Measurements from ENCODE around the gene PNMA6A. TPM values are rescaled to one million over a fixed set of nuclear protein-coding genes. Genes with fewer than 3 reads are reported as not detected.
"Not testable (repeated sequence)": the region's sequence is repeated elsewhere in the genome, so short reads cannot be mapped to it uniquely, and the experiment has no call there.

The PNMA6A gene
- total RNA-seq, 8 experiments from 2014 or later, result 2.0 to 11.0 (median 8.3) TPM

DNA sequence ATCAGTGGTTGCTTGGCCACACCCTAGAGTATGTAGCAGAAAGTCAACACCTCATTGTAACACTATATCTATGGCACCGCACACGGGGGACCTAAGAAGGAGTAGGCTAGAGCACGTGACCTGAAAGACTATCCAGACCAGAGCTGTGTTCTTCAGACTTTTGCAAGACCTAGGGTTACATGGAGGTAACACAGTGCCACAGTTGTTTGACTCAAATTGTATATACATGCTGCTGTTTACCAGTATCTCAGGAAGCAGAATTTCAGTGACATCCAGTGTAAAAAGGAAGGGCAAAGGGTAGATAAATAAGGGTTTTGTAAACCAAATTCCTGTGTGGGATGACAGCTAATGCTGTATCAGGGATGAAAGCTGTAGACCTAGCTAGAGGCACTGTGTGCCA, 30.2 kb downstream of the PNMA6A start:
- WGBS, 10 experiments, result 17 to 67% (median 66%) methylated on average over 1 to 3 of the region's 3 CpGs; no CpG with 5 or more reads in 7 of the 10 experiments
- in situ Hi-C loops (cut with MboI; ENCODE audit: low pct_unique_long_range_greater_than_20kb in 2 of 9, low sequenced_read_pairs in 9 of 9, unreplicated experiment in 9 of 9), result no loop called here
- no peak for ATAC-seq (replicated peaks in 6 of 8)
- Histone ChIP-seq H3K27ac (no peak overlapping the region), H3K4me1 (replicated peaks in 1 of 2) (no peaks in the 10 kb centered on the region), H3K4me3 (no peak overlapping the region)

DNA sequence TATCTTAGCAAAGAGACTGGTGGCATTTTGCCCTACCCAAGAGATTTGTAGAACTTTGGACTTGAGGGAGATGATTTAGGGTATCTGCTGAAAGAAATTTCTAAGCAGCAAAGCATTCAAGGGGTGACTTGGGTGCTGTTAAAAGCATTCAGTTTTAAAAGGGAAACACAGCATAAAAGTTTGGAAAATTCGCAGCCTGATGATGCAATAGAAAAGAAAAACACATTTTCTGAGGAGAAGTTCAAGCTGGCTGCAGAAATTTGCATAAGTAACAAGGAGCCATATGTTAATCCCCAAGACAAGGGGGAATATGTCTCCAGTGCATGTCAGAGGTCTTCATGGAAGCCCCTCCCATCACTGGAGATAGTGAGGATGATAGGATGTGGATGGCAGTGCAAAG, 32.7 kb downstream of the PNMA6A start:
- H3K27ac ChIP-seq; H3K4me3 ChIP-seq; in situ Hi-C loops (cut with MboI; ENCODE audit: low pct_unique_long_range_greater_than_20kb in 2 of 9, low sequenced_read_pairs in 9 of 9, unreplicated experiment in 9 of 9); H3K4me1 ChIP-seq (replicated peaks in 1 of 2); ATAC-seq (replicated peaks in 6 of 8): not testable (repeated sequence)
- 0 to 100% (median 30%) methylated on average over 1 of the region's 1 CpG; no CpG with 5 or more reads in 5 of the 10 experiments for WGBS, 10 experiments

DNA sequence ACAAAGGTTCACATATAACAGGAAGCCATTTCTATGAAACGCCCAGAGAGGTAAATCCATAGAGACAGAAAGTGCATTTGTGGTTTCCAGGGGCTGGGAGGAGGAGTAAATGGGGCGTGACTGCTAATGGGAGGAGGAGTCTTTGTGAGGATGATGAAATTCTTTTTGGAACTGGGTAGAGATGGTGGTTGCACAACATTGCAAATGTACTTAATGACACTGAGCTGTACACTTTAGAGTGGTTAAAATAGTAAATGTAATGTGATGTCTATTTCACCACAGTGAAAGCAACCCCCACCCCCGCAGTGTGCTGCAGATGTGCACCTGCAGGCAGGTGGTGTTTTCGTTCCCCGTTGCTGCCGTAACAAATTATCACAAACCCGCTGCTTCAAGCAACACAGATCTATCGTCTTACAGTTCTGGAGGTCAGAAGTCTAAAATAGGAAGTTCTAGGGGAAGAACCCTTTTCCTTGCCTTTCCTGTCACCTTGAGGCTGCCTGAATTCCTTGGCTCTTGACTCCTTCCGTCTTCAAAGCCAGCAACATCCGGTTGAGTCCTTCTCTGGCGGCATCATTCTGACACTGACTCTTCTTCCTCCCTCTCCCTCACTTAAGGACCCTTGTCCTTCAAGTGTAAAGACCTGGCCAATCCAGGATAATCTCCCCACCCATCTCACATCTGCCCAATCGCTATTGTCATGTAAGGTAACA, 34.0 kb downstream of the PNMA6A start:
- H3K4me1 ChIP-seq (replicated peaks in 1 of 2); H3K27ac ChIP-seq; in situ Hi-C loops (cut with MboI; ENCODE audit: low pct_unique_long_range_greater_than_20kb in 2 of 9, low sequenced_read_pairs in 9 of 9, unreplicated experiment in 9 of 9); H3K4me3 ChIP-seq: not testable (repeated sequence)
- ATAC-seq (replicated peaks in 6 of 8), result peak in 3 of 8 experiments; percentile 73 to 99 (median 98)
- no CpG with 5 or more reads among the region's 12 CpGs for WGBS, 10 experiments

DNA sequence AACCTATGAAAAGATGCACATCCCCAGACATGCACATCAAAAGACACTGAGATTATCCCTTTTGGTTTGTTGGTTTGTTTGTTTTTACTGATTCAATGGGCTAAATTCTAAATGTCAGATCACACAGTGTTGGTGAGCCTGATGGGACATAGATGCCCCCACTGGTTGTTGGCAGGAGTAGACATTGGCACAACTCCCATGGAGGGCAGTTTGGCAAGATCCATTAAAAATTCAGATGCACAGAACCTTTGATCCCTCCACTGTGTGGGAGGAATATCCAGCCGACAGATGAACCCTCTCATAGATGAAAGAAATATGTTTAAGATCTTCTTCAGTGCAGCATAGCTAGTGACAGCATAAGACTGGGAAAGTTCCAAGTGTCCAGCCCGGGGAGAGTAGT, 38.5 kb downstream of the PNMA6A start:
- in situ Hi-C loops (cut with MboI; ENCODE audit: low pct_unique_long_range_greater_than_20kb in 2 of 9, low sequenced_read_pairs in 9 of 9, unreplicated experiment in 9 of 9); H3K4me1 ChIP-seq (replicated peaks in 1 of 2); ATAC-seq (replicated peaks in 6 of 8); H3K27ac ChIP-seq; H3K4me3 ChIP-seq: not testable (repeated sequence)
- no CpG with 5 or more reads among the region's 2 CpGs for WGBS, 10 experiments

DNA sequence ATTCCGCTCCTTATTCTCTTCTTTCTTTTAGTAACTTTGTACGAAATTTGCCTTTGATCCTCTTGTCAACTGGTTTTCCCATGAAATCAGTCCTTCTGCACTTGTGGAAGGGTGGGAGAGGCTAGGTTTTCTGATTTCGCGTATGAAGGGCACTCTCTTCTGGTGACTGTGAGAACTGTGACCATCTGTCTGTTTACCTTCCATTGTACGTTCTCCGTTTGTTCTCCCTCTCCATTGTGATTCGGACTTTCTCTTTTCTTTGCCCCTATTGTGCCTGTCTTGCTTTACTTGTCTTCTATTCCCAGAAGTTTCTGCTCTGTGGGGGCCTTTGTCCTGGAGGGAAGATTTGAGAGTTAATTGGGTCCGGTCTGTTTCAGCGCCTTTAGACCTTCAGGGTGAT, 41.6 kb downstream of the PNMA6A start:
- ATAC-seq (replicated peaks in 6 of 8); H3K4me3 ChIP-seq; H3K4me1 ChIP-seq (replicated peaks in 1 of 2); in situ Hi-C loops (cut with MboI; ENCODE audit: low pct_unique_long_range_greater_than_20kb in 2 of 9, low sequenced_read_pairs in 9 of 9, unreplicated experiment in 9 of 9); H3K27ac ChIP-seq: not testable (repeated sequence)
- no CpG with 5 or more reads among the region's 9 CpGs for WGBS, 10 experiments

DNA sequence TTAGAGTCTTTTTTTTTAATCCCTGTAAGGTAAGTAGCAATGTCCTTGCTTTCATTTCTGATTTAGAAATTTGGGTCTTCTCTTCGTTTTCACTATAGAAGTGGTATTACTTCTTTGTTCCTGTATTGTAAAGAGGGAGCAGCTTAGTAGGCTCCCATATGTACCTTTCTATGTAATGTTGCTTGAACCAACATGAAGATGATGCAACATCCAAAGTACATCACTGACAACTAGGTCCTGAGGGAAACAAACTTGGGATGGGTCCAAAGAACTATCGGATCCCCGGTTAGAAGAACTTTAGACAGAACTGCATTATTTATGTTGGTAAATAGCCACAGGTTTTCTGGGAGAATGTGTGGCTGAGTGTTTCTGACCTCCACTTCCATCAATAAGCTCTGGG, 45.5 kb downstream of the PNMA6A start:
- H3K4me3 ChIP-seq; H3K27ac ChIP-seq; H3K4me1 ChIP-seq (replicated peaks in 1 of 2); in situ Hi-C loops (cut with MboI; ENCODE audit: low pct_unique_long_range_greater_than_20kb in 2 of 9, low sequenced_read_pairs in 9 of 9, unreplicated experiment in 9 of 9); ATAC-seq (replicated peaks in 6 of 8): not testable (repeated sequence)
- no CpG with 5 or more reads among the region's 3 CpGs for whole genome bisulfite sequencing, 10 experiments

DNA sequence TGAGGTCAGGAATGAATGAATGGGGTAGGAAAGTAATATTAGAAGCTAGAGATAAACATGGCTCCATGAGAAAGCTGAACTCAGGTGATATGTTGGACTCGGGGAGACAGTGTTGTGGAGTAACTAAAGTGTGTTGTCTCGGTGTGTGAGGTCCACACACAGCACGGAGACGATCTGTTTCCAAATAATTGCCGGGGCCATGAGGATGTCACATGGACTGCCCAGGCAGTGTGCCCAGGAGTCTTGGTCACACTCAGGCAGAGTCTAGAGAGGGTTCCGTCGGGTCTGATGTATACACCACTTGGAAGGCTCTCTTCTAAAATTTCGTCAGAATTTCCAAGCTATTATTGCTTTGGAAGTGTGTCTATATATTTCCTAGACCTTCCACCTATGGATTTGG, 48.0 kb downstream of the PNMA6A start:
- in situ Hi-C loops (cut with MboI; ENCODE audit: low pct_unique_long_range_greater_than_20kb in 2 of 9, low sequenced_read_pairs in 9 of 9, unreplicated experiment in 9 of 9); H3K4me3 ChIP-seq; H3K4me1 ChIP-seq (replicated peaks in 1 of 2); H3K27ac ChIP-seq; ATAC-seq (replicated peaks in 6 of 8): not testable (repeated sequence)
- WGBS, 10 experiments, result no CpG with 5 or more reads among the region's 8 CpGs

DNA sequence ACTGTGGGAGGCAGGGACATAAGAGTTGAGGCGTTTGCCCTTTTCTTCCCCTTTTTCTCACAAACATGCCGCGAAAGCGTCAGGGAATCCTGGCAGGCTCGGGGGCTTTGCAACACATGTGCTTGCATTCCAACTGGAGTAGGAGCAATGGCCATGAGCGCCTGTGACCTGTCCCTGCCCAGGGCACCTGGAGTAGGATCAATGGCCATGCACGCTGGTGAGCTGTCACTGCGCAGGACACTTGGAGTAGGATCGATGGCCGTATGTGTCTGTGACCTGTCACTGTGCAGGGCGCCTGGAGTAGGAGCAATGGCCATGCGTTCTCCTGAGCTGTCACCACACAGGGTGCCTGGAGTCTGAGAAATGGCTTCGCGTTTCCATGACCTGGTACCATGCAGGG, 51.2 kb downstream of the PNMA6A start:
- ATAC-seq (replicated peaks in 6 of 8); H3K27ac ChIP-seq; in situ Hi-C loops (cut with MboI; ENCODE audit: low pct_unique_long_range_greater_than_20kb in 2 of 9, low sequenced_read_pairs in 9 of 9, unreplicated experiment in 9 of 9); H3K4me3 ChIP-seq; H3K4me1 ChIP-seq (replicated peaks in 1 of 2): not testable (repeated sequence)
- WGBS, 10 experiments, result no CpG with 5 or more reads among the region's 14 CpGs

Other genes starting within 250 kb of the PNMA6A start
- gene CETN2, start 241.7 kb upstream of the PNMA6A start, total RNA-seq, result 100 to 1,000 TPM in 1 of 8 experiments, 10 to 100 TPM in 7; 29.2 to 175 (median 54.8) TPM
- gene NSDHL, start 241.4 kb upstream of the PNMA6A start, total RNA-seq, result 10 to 100 TPM; 10.2 to 38.9 (median 20.6) TPM
- 1 to 10 TPM; 1.1 to 5.1 (median 2.1) TPM for gene ZNF185, start 174.4 kb upstream of the PNMA6A start, total RNA-seq
- gene PNMA5, start 78.3 kb upstream of the PNMA6A start, total RNA-seq, result 1 to 10 TPM in 1 of 8 experiments, under 1 TPM in 5, not detected in 2; 0.05 to 1.3 (median 0.28) TPM
- 1 to 10 TPM in 6 of 8 experiments, under 1 TPM in 1, not detected in 1; 0.91 to 8.6 (median 7.1) TPM for gene PNMA3, start 16.0 kb upstream of the PNMA6A start, total RNA-seq
- under 1 TPM in 2 of 8 experiments, not detected in 6; 0.14 to 0.19 TPM for gene MAGEA1, start 106.8 kb downstream of the PNMA6A start, total RNA-seq
- 1 to 10 TPM in 1 of 8 experiments, under 1 TPM in 6, not detected in 1; 0.04 to 1.2 (median 0.43) TPM for gene PNMA6F, start 249.3 kb downstream of the PNMA6A start, total RNA-seq

Measured in motor neuron (in vitro differentiated cells).